CD8-positive, alpha-beta memory T cell (primary cell): ENCODE results near the gene HSD17B2. TPM values are rescaled to one million over a fixed set of nuclear protein-coding genes. Genes with fewer than 3 reads are reported as not detected.

Experiments
- CTCF ChIA-PET: fragments of 350-600 bp; sonication (Branson Sonifier 250); formaldehyde crosslinking; loops from one replicate; lab custom pipeline; 2021; ENCODE audit warnings: antibody characterized with exemption; lab: Charles Lee
- POLR2A ChIA-PET: fragments of 350-600 bp; sonication (Branson Sonifier 250); formaldehyde crosslinking; loops from one replicate; lab custom pipeline; 2021; ENCODE audit warnings: antibody characterized with exemption; lab: Charles Lee
- DNase-seq, 5 donors: peaks; one replicate each; pipeline versions ENCODE4 v3.0.0 to v3.0.0-alpha.2; 2020 to 2022; ENCODE audit warnings: mixed read lengths in 1 of 5
- H3K27ac ChIP-seq: one replicate; pipeline ENCODE4 v1.7.0; 2013; ENCODE audit warnings: low read depth, mild to moderate bottlenecking, low read length, moderate library complexity
- H3K27me3 ChIP-seq: 2 replicates; pipeline ENCODE4 v1.7.0; 2013; ENCODE audit warnings: low read length, mild to moderate bottlenecking; ENCODE audit not compliant: insufficient read depth, poor library complexity, severe bottlenecking
- H3K36me3 ChIP-seq: 2 replicates; pipeline ENCODE4 v1.7.0; 2013; ENCODE audit warnings: mild to moderate bottlenecking, low read length, moderate library complexity; ENCODE audit not compliant: insufficient read depth
- H3K4me1 ChIP-seq: 2 replicates; pipeline ENCODE4 v1.7.0; 2013; ENCODE audit warnings: mild to moderate bottlenecking, low read length, moderate library complexity; ENCODE audit not compliant: insufficient read depth
- H3K4me3 ChIP-seq: 2 replicates; pipeline ENCODE4 v1.7.0; 2013; ENCODE audit warnings: mild to moderate bottlenecking, low read length
- H3K9me3 ChIP-seq: 2 replicates; pipeline ENCODE4 v1.7.0; 2013; ENCODE audit warnings: mild to moderate bottlenecking, low read length
- H3K27ac Mint-ChIP-seq, 8 donors: one replicate each; pipeline ENCODE4 v1.8.0; 2020 to 2021; ENCODE audit warnings: mixed read lengths in 8 of 8, mild to moderate bottlenecking in 6 of 8, inconsistent platforms in 3 of 8, moderate library complexity in 3 of 8
- H3K27me3 Mint-ChIP-seq, 2 donors: one replicate each; pipeline ENCODE4 v1.8.0; 2020 to 2021; ENCODE audit warnings: mixed read lengths in 2 of 2, mild to moderate bottlenecking in 1 of 2, moderate library complexity in 1 of 2
- H3K36me3 Mint-ChIP-seq, 3 donors: one replicate each; pipeline ENCODE4 v1.8.0; 2020 to 2021; ENCODE audit warnings: mixed read lengths in 3 of 3, inconsistent platforms in 1 of 3, mild to moderate bottlenecking in 1 of 3
- H3K4me1 Mint-ChIP-seq, 3 donors: one replicate each; pipeline ENCODE4 v1.8.0; 2020 to 2021; ENCODE audit warnings: mixed read lengths in 3 of 3, inconsistent platforms in 1 of 3, mild to moderate bottlenecking in 1 of 3
- H3K4me3 Mint-ChIP-seq, 7 donors: one replicate each; pipeline ENCODE4 v1.8.0; 2020 to 2021; ENCODE audit warnings: mixed read lengths in 7 of 7, mild to moderate bottlenecking in 6 of 7, moderate library complexity in 4 of 7, inconsistent platforms in 2 of 7
- H3K9me3 Mint-ChIP-seq, 5 donors: one replicate each; pipeline ENCODE4 v1.8.0; 2020 to 2022; ENCODE audit warnings: mixed read lengths in 5 of 5, mild to moderate bottlenecking in 3 of 5, moderate library complexity in 2 of 5, inconsistent platforms in 1 of 5
- polyA plus RNA-seq: library from polyadenylated mRNA; unstranded; fragments of 300-500 nt; fragmentation: Illumina TruSeq; gene quantifications from one replicate; pipeline ENCODE4 v1.2.3, GENCODE V29; 2021
- total RNA-seq, 2 experiments: library from RNA; stranded (reverse); gene quantifications; one replicate each; pipeline ENCODE4 v1.2.3, GENCODE V29; 2021

The HSD17B2 gene
- total and polyA plus RNA-seq, 3 experiments from 2014 or later, result 0.03 TPM; not detected in 2

GRCh38 chr16:82024316-82024715 lies 10.7 kb upstream of the HSD17B2 start:
- H3K4me1 Mint-ChIP-seq, result no peaks in the 10 kb centered on the region
- no peak for DNase-seq
- ChIA-PET CTCF (no interaction called here), POLR2A (no interaction called here)
- peaks cover 9 to 44% of the 10 kb centered on the region in 2 donors for H3K27me3 Mint-ChIP-seq
- Histone ChIP-seq H3K9me3 (no peaks in the 10 kb centered on the region), H3K36me3 (no peaks in the 10 kb centered on the region), H3K27me3 (no peaks in the 10 kb centered on the region), H3K4me3 (no peak overlapping the region), H3K27ac (no peak overlapping the region), H3K4me1 (no peaks in the 10 kb centered on the region)
- no peaks in the 10 kb centered on the region for H3K9me3 Mint-ChIP-seq
- no peak overlapping the region for H3K27ac Mint-ChIP-seq
- H3K36me3 Mint-ChIP-seq, result no peaks in the 10 kb centered on the region
- no peak overlapping the region for H3K4me3 Mint-ChIP-seq

- Mint-ChIP-seq H3K4me1 (no peaks in the 10 kb centered on the region), H3K27me3 (peaks cover 9 to 38% of the 10 kb centered on the region in 2 donors), H3K4me3 (no peak overlapping the region), H3K27ac (no peak overlapping the region), H3K9me3 (no peaks in the 10 kb centered on the region), H3K36me3 (no peaks in the 10 kb centered on the region)
- CTCF ChIA-PET, result no interaction called here
- POLR2A ChIA-PET, result no interaction called here
- Histone ChIP-seq H3K36me3 (no peaks in the 10 kb centered on the region), H3K27ac (no peak overlapping the region), H3K4me1 (no peaks in the 10 kb centered on the region), H3K4me3 (no peak overlapping the region), H3K9me3 (no peaks in the 10 kb centered on the region), H3K27me3 (no peaks in the 10 kb centered on the region)
- no peak for DNase-seq
Measured at GRCh38 chr16:82024883-82025282, 10.2 kb upstream of the HSD17B2 start.

GRCh38 chr16:82027629-82028064 lies 7.4 kb upstream of the HSD17B2 start:
- ChIA-PET CTCF (no interaction called here), POLR2A (no interaction called here)
- Mint-ChIP-seq H3K4me3 (no peak overlapping the region), H3K4me1 (no peaks in the 10 kb centered on the region), H3K9me3 (no peaks in the 10 kb centered on the region), H3K27ac (no peak overlapping the region), H3K36me3 (no peaks in the 10 kb centered on the region), H3K27me3 (peaks cover 13 to 44% of the 10 kb centered on the region in 2 donors)
- Histone ChIP-seq H3K4me3 (no peak overlapping the region), H3K27ac (no peak overlapping the region), H3K9me3 (no peaks in the 10 kb centered on the region), H3K4me1 (no peaks in the 10 kb centered on the region), H3K36me3 (no peaks in the 10 kb centered on the region), H3K27me3 (no peaks in the 10 kb centered on the region)
- DNase-seq, result no peak

GRCh38 chr16:82031116-82032084 lies 3.7 kb upstream of the HSD17B2 start:
- H3K27me3 Mint-ChIP-seq, result peaks cover 10 to 40% of the 10 kb centered on the region in 2 donors
- CTCF ChIA-PET, result no interaction called here
- no peak for DNase-seq
- no peak overlapping the region for H3K27ac ChIP-seq
- H3K36me3 Mint-ChIP-seq, result no peaks in the 10 kb centered on the region
- H3K9me3 ChIP-seq, result no peaks in the 10 kb centered on the region
- no peaks in the 10 kb centered on the region for H3K4me1 Mint-ChIP-seq
- no peak overlapping the region for H3K4me3 Mint-ChIP-seq
- no peaks in the 10 kb centered on the region for H3K27me3 ChIP-seq
- H3K4me1 ChIP-seq, result no peaks in the 10 kb centered on the region
- H3K36me3 ChIP-seq, result no peaks in the 10 kb centered on the region
- H3K27ac Mint-ChIP-seq, result no peak overlapping the region
- H3K9me3 Mint-ChIP-seq, result no peaks in the 10 kb centered on the region
- no peak overlapping the region for H3K4me3 ChIP-seq
- POLR2A ChIA-PET, result no interaction called here

- ChIA-PET CTCF (no interaction called here), POLR2A (interaction anchor here (0.6 kb wide), 1 partner anchor 1226 kb away, joined by 3 read pairs; no protein-coding TSS in a partner anchor)
- no peaks in the 10 kb centered on the region for H3K27me3 ChIP-seq
- no peaks in the 10 kb centered on the region for H3K9me3 Mint-ChIP-seq
- no peaks in the 10 kb centered on the region for H3K9me3 ChIP-seq
- no peaks in the 10 kb centered on the region for H3K4me1 Mint-ChIP-seq
- no peaks in the 10 kb centered on the region for H3K36me3 ChIP-seq
- no peak overlapping the region for H3K4me3 Mint-ChIP-seq
- H3K4me3 ChIP-seq, result no peak overlapping the region
- no peak for DNase-seq
- peaks cover 10 to 45% of the 10 kb centered on the region in 2 donors for H3K27me3 Mint-ChIP-seq
- no peak overlapping the region for H3K27ac Mint-ChIP-seq
- no peaks in the 10 kb centered on the region for H3K36me3 Mint-ChIP-seq
- no peaks in the 10 kb centered on the region for H3K4me1 ChIP-seq
- H3K27ac ChIP-seq, result no peak overlapping the region
Measured at GRCh38 chr16:82033006-82033405, 2.0 kb upstream of the HSD17B2 start.

- Histone ChIP-seq H3K36me3 (no peaks in the 10 kb centered on the region), H3K4me3 (no peak overlapping the region), H3K4me1 (no peaks in the 10 kb centered on the region), H3K27me3 (no peaks in the 10 kb centered on the region), H3K9me3 (no peaks in the 10 kb centered on the region), H3K27ac (no peak overlapping the region)
- H3K4me1 Mint-ChIP-seq, result no peaks in the 10 kb centered on the region
- no peak for DNase-seq
- POLR2A ChIA-PET, result no interaction called here
- H3K27ac Mint-ChIP-seq, result no peak overlapping the region
- no peaks in the 10 kb centered on the region for H3K36me3 Mint-ChIP-seq
- CTCF ChIA-PET, result no interaction called here
- no peaks in the 10 kb centered on the region for H3K9me3 Mint-ChIP-seq
- no peak overlapping the region for H3K4me3 Mint-ChIP-seq
- peaks cover 11 to 50% of the 10 kb centered on the region in 2 donors for H3K27me3 Mint-ChIP-seq
Measured at GRCh38 chr16:82033683-82034300, 1.3 kb upstream of the HSD17B2 start.

- Histone ChIP-seq H3K9me3 (no peaks in the 10 kb centered on the region), H3K4me3 (no peak overlapping the region), H3K27ac (no peak overlapping the region), H3K36me3 (no peaks in the 10 kb centered on the region), H3K27me3 (no peaks in the 10 kb centered on the region), H3K4me1 (no peaks in the 10 kb centered on the region)
- DNase-seq, result no peak
- Mint-ChIP-seq H3K27ac (no peak overlapping the region), H3K27me3 (peaks cover 7 to 47% of the 10 kb centered on the region in 2 donors), H3K36me3 (no peaks in the 10 kb centered on the region), H3K4me3 (no peak overlapping the region), H3K9me3 (no peaks in the 10 kb centered on the region), H3K4me1 (no peaks in the 10 kb centered on the region)
- POLR2A ChIA-PET, result no interaction called here
- CTCF ChIA-PET, result no interaction called here
Measured at GRCh38 chr16:82037251-82037650, 2.2 kb downstream of the HSD17B2 start.

- Mint-ChIP-seq H3K4me1 (no peaks in the 10 kb centered on the region), H3K36me3 (no peaks in the 10 kb centered on the region), H3K27ac (no peak overlapping the region), H3K27me3 (peaks cover 7 to 43% of the 10 kb centered on the region in 2 donors), H3K9me3 (no peaks in the 10 kb centered on the region), H3K4me3 (no peak overlapping the region)
- Histone ChIP-seq H3K4me3 (no peak overlapping the region), H3K9me3 (no peaks in the 10 kb centered on the region), H3K27me3 (no peaks in the 10 kb centered on the region), H3K36me3 (no peaks in the 10 kb centered on the region), H3K27ac (no peak overlapping the region), H3K4me1 (no peaks in the 10 kb centered on the region)
- ChIA-PET CTCF (no interaction called here), POLR2A (no interaction called here)
- no peak for DNase-seq
Measured at GRCh38 chr16:82037666-82038065, 2.6 kb downstream of the HSD17B2 start.
